Measurements from ENCODE around the gene HIF3A.
A peak's percentile ranks its signal among the peaks of the same experiment; 100 is the strongest.
"Not testable (repeated sequence)": the region's sequence is repeated elsewhere in the genome, so short reads cannot be mapped to it uniquely, and the experiment has no call there.

Gene HIF3A

GRCh38 chr19:46364359-46364758, 67.5 kb downstream of the HIF3A start:
- no peak for DNase-seq

- DNase-seq = no peak
These were observed 68.7 kb downstream of the HIF3A start for GRCh38 chr19:46365561-46365960.

- DNase-seq = no peak
These were observed 69.9 kb downstream of the HIF3A start for GRCh38 chr19:46366620-46367292.

- peak in 1 of 3 experiments; percentile 29 for DNase-seq
These were observed 70.6 kb downstream of the HIF3A start for GRCh38 chr19:46367426-46367825.

- peak in 1 of 3 experiments; percentile 69 for DNase-seq
These were observed 71.3 kb downstream of the HIF3A start for GRCh38 chr19:46368116-46368515.

GRCh38 chr19:46369817-46370216, 73.0 kb downstream of the HIF3A start:
- DNase-seq = no peak

GRCh38 chr19:46371371-46371901, 74.6 kb downstream of the HIF3A start:
- no peak for DNase-seq

- DNase-seq = peak in 2 of 3 experiments; percentile 63 to 65
These were observed 76.2 kb downstream of the HIF3A start for GRCh38 chr19:46372901-46373490.

- peak; percentile 32 to 98 (median 96) for DNase-seq
These were observed 76.9 kb downstream of the HIF3A start for GRCh38 chr19:46373491-46374359.

GRCh38 chr19:46374536-46375475, 78.0 kb downstream of the HIF3A start:
- no peak for DNase-seq

GRCh38 chr19:46375476-46376067, 78.7 kb downstream of the HIF3A start:
- DNase-seq = not testable (repeated sequence)

- no peak for DNase-seq
These were observed 79.7 kb downstream of the HIF3A start for GRCh38 chr19:46376241-46377153.

GRCh38 chr19:46378268-46378667, 81.4 kb downstream of the HIF3A start:
- DNase-seq = peak in 1 of 3 experiments; percentile 59

- DNase-seq = no peak
These were observed 83.8 kb downstream of the HIF3A start for GRCh38 chr19:46380690-46381089.

- DNase-seq = no peak
These were observed 84.5 kb downstream of the HIF3A start for GRCh38 chr19:46381346-46381745.

- DNase-seq = no peak
These were observed 85.0 kb downstream of the HIF3A start for GRCh38 chr19:46381756-46382345.

- DNase-seq = no peak
These were observed 86.5 kb downstream of the HIF3A start for GRCh38 chr19:46383171-46383815.

- no peak for DNase-seq
These were observed 87.0 kb downstream of the HIF3A start for GRCh38 chr19:46383846-46384245.

- DNase-seq = no peak
These were observed 87.6 kb downstream of the HIF3A start for GRCh38 chr19:46384396-46384795.

GRCh38 chr19:46385636-46386035, 88.8 kb downstream of the HIF3A start:
- DNase-seq = no peak
